ENCODE results near the gene AGPAT4.

GRCh38 chr6:161088676-161089328 is 185.1 kb downstream of the AGPAT4 start:
- TF ChIP-seq CTCF (IDR thresholded peaks at IDR 0.05), result no peak
- TF ChIP-seq POLR2A (IDR thresholded peaks at IDR 0.05), result no peak
